ENCODE results near the gene ACSS1.

DNA sequence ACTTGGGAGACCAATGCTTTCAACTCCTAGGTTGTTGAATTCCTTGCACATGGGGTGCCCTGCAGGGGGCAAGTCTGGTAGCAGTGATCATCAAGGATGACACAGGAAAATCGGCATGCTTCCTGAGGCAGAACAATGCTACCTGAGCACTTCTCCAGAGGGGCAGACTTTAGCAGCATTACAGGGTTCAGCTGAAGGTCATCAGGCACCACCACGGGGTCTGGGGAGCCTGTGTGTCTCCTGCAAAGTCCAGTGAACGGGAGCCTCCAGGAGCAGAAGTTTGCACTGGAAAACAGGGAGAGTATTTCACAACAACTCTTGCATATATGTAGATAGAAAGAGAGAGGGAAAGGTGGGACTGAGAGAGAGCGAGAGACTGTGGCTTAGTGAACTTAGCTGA lies 13.8 kb upstream of the ACSS1 start:
- no peak for TF ChIP-seq POLR2A (IDR thresholded peaks at IDR 0.05; ENCODE audit: extremely low read depth, insufficient read length)
- TF ChIP-seq, protein P1, sequence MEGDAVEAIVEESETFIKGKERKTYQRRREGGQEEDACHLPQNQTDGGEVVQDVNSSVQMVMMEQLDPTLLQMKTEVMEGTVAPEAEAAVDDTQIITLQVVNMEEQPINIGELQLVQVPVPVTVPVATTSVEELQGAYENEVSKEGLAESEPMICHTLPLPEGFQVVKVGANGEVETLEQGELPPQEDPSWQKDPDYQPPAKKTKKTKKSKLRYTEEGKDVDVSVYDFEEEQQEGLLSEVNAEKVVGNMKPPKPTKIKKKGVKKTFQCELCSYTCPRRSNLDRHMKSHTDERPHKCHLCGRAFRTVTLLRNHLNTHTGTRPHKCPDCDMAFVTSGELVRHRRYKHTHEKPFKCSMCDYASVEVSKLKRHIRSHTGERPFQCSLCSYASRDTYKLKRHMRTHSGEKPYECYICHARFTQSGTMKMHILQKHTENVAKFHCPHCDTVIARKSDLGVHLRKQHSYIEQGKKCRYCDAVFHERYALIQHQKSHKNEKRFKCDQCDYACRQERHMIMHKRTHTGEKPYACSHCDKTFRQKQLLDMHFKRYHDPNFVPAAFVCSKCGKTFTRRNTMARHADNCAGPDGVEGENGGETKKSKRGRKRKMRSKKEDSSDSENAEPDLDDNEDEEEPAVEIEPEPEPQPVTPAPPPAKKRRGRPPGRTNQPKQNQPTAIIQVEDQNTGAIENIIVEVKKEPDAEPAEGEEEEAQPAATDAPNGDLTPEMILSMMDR (IDR thresholded peaks at IDR 0.05; ENCODE audit: low read depth, low read length), result no peak
- no peak for TF ChIP-seq MYC (IDR thresholded peaks at IDR 0.05; ENCODE audit: low read depth, low read length)
